ENCODE results near the gene ARHGEF2. TPM values are rescaled to one million over a fixed set of nuclear protein-coding genes. Genes with fewer than 3 reads are reported as not detected.

ARHGEF2 gene
- total and polyA plus RNA-seq, 2 donors (not counting 1 experiment from before 2014, with no cell fraction given) = 241 to 245 TPM

GRCh38 chr1:155984341-155984740 is 6.0 kb upstream of the ARHGEF2 start:
- Histone ChIP-seq H3K4me1 (ENCODE audit: control insufficient read depth in 2 of 2, insufficient read depth in 2 of 2, low read length in 2 of 2) (peaks cover 61 to 67% of the 10 kb centered on the region in 2 donors), H4K20me1 (ENCODE audit: control insufficient read depth, insufficient read depth, low read length, poor library complexity, severe bottlenecking) (no peaks in the 10 kb centered on the region), H3K79me2 (ENCODE audit: control insufficient read depth, insufficient read depth, low read length) (peaks cover 85% of the 10 kb centered on the region), H2AFZ (ENCODE audit: insufficient read depth, low read depth, low read length, poor library complexity, severe bottlenecking) (no peak overlapping the region), H3K9me3 (ENCODE audit: control extremely low read depth in 1 of 3, control insufficient read depth in 2 of 3, insufficient read depth in 1 of 3, low read length in 2 of 3) (no peaks in the 10 kb centered on the region), H3K27me3 (replicated peaks in 1 of 4; ENCODE audit: control extremely low read depth in 1 of 4, control insufficient read depth in 3 of 4, insufficient read depth in 4 of 4, low read length in 3 of 4) (no peaks in the 10 kb centered on the region), H3K4me3 (ENCODE audit: control extremely low read depth in 1 of 5, extremely low read depth in 1 of 5, insufficient read depth in 1 of 5, low read depth in 2 of 5, low read length in 4 of 5) (no peak overlapping the region), H3K27ac (ENCODE audit: low read length in 2 of 2) (peak overlapping the region; percentile 70 to 91), H3K36me3 (replicated peaks in 1 of 2; ENCODE audit: control extremely low read depth in 1 of 2, control insufficient read depth in 1 of 2, extremely low read depth in 1 of 2, insufficient read depth in 2 of 2, low read length in 1 of 2) (no peaks in the 10 kb centered on the region), H3K4me2 (replicated peaks; ENCODE audit: low read depth, low read length, poor library complexity, severe bottlenecking) (peak overlapping the region; percentile 93), H3K9ac (ENCODE audit: low read length) (no peak overlapping the region)
- no peak for TF ChIP-seq EZH2 (IDR thresholded peaks at IDR 0.05; ENCODE audit: borderline replicate concordance, insufficient read depth, low read depth, low read length, poor library complexity, severe bottlenecking)
- TF ChIP-seq, protein P1, sequence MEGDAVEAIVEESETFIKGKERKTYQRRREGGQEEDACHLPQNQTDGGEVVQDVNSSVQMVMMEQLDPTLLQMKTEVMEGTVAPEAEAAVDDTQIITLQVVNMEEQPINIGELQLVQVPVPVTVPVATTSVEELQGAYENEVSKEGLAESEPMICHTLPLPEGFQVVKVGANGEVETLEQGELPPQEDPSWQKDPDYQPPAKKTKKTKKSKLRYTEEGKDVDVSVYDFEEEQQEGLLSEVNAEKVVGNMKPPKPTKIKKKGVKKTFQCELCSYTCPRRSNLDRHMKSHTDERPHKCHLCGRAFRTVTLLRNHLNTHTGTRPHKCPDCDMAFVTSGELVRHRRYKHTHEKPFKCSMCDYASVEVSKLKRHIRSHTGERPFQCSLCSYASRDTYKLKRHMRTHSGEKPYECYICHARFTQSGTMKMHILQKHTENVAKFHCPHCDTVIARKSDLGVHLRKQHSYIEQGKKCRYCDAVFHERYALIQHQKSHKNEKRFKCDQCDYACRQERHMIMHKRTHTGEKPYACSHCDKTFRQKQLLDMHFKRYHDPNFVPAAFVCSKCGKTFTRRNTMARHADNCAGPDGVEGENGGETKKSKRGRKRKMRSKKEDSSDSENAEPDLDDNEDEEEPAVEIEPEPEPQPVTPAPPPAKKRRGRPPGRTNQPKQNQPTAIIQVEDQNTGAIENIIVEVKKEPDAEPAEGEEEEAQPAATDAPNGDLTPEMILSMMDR (IDR thresholded peaks at IDR 0.05) = no peak
- ChIA-PET CTCF (interaction anchor here (1.0 to 12.2 kb wide), 13 partner anchors 10 to 74 kb away, joined by 3 to 206 read pairs (median 8); partner anchors contain the start of genes KHDC4 and RXFP4), POLR2A (interaction anchor here (0.9 to 4.8 kb wide), 8 partner anchors 14 to 128 kb away, joined by 3 to 44 read pairs (median 5); partner anchors contain the start of genes GON4L and KHDC4)
- 98% methylated on average over 7 of the region's 7 CpGs for WGBS (ENCODE audit: insufficient coverage)
- intact Hi-C loops (cut with micrococcal nuclease) = no loop called here
- Mint-ChIP-seq H3K9me3 (ENCODE audit: insufficient read depth) (no peaks in the 10 kb centered on the region), H3K4me3 (peak overlapping the region; percentile 95), H3K27ac (peak overlapping the region; percentile 94), H3K4me1 (peaks cover 65% of the 10 kb centered on the region), H3K27me3 (no peaks in the 10 kb centered on the region)
- DNase-seq (no peak), ATAC-seq (ENCODE audit: low read depth) (no peak)
